Muscle of leg (tissue), 11 donors: ENCODE results near the gene GNB5. TPM values are rescaled to one million over a fixed set of nuclear protein-coding genes. Genes with fewer than 3 reads are reported as not detected.
A peak's percentile ranks its signal among the peaks of the same experiment; 100 is the strongest.
"Not testable (repeated sequence)": the region's sequence is repeated elsewhere in the genome, so short reads cannot be mapped to it uniquely, and the experiment has no call there.

Experiments used
- DNase-seq: peaks from one replicate; pipeline ENCODE4 v3.0.0; 2013
- H3K27ac ChIP-seq: one replicate; pipeline ENCODE4 v1.5.1; 2013; ENCODE audit warnings: mild to moderate bottlenecking, low read length, control low read depth
- H3K27me3 ChIP-seq: one replicate; pipeline ENCODE4 v1.6.1; 2013; ENCODE audit warnings: low read length; ENCODE audit not compliant: control insufficient read depth, insufficient read depth
- H3K36me3 ChIP-seq: one replicate; pipeline ENCODE4 v1.6.1; 2013; ENCODE audit warnings: low read length; ENCODE audit not compliant: control insufficient read depth, insufficient read depth
- H3K4me1 ChIP-seq: one replicate; pipeline ENCODE4 v1.6.1; 2013; ENCODE audit warnings: low read length; ENCODE audit not compliant: control insufficient read depth, insufficient read depth
- H3K4me3 ChIP-seq: one replicate; pipeline ENCODE4 v1.5.1; 2013; ENCODE audit warnings: low read length, control low read depth
- H3K9me3 ChIP-seq: replicated peaks from 2 replicates; pipeline ENCODE4 v1.6.1; 2013; ENCODE audit warnings: low read depth, low read length; ENCODE audit not compliant: control insufficient read depth
- WGBS: methylation state at CpG from one replicate; pipeline ENCODE4 v1.1.5; 2013; ENCODE audit warnings: missing lambda C conversion rate; ENCODE audit not compliant: insufficient coverage; 5-methylcytosine and 5-hydroxymethylcytosine counted together
- polyA plus RNA-seq, 8 donors: library from polyadenylated mRNA; unstranded; fragments of 120-200 nt; gene quantifications; one replicate each; pipeline versions ENCODE4 v1.2.1 to v1.2.3, GENCODE V29; 2013; ENCODE audit warnings: inconsistent platforms in 1 of 8, low replicate concordance in 1 of 8; ENCODE audit not compliant: insufficient read length in 8 of 8, insufficient read depth in 1 of 8
- total RNA-seq: library from RNA; stranded (reverse); fragments of 120-200 nt; gene quantifications from one replicate; pipeline ENCODE4 v1.2.4, GENCODE V29; 2013

GNB5 gene
- total and polyA plus RNA-seq, 9 donors: 4.7 to 9.8 (median 7.9) TPM

- H3K27ac ChIP-seq: no peak overlapping the region
- no peaks in the 10 kb centered on the region for H3K36me3 ChIP-seq
- H3K4me1 ChIP-seq: no peaks in the 10 kb centered on the region
- no CpG with 5 or more reads among the region's 2 CpGs for WGBS
- DNase-seq: no peak
- no peak overlapping the region for H3K4me3 ChIP-seq
- no peaks in the 10 kb centered on the region for H3K27me3 ChIP-seq
- H3K9me3 ChIP-seq: no peaks in the 10 kb centered on the region
Measured at GRCh38 chr15:52172869-52173268, 18.3 kb downstream of the GNB5 start.

GRCh38 chr15:52171807-52172206 is 19.4 kb downstream of the GNB5 start:
- peak; percentile 29 for DNase-seq
- Histone ChIP-seq H3K27ac (no peak overlapping the region), H3K36me3 (no peaks in the 10 kb centered on the region), H3K9me3 (no peaks in the 10 kb centered on the region), H3K4me1 (no peaks in the 10 kb centered on the region), H3K27me3 (no peaks in the 10 kb centered on the region), H3K4me3 (no peak overlapping the region)
- WGBS: no CpG with 5 or more reads among the region's 1 CpG

- H3K9me3 ChIP-seq: no peaks in the 10 kb centered on the region
- no peaks in the 10 kb centered on the region for H3K27me3 ChIP-seq
- no peaks in the 10 kb centered on the region for H3K36me3 ChIP-seq
- no CpG with 5 or more reads among the region's 4 CpGs for WGBS
- H3K4me3 ChIP-seq: no peak overlapping the region
- H3K4me1 ChIP-seq: no peaks in the 10 kb centered on the region
- H3K27ac ChIP-seq: no peak overlapping the region
- DNase-seq: peak; percentile 39
Measured at GRCh38 chr15:52171386-52171785, 19.8 kb downstream of the GNB5 start.

GRCh38 chr15:52170199-52170598 is 21.0 kb downstream of the GNB5 start:
- H3K4me3 ChIP-seq, DNase-seq, H3K4me1 ChIP-seq, H3K27me3 ChIP-seq, H3K9me3 ChIP-seq, H3K27ac ChIP-seq, H3K36me3 ChIP-seq: not testable (repeated sequence)
- WGBS: no CpG with 5 or more reads among the region's 3 CpGs

- DNase-seq, H3K9me3 ChIP-seq, H3K4me3 ChIP-seq, H3K36me3 ChIP-seq, H3K4me1 ChIP-seq, H3K27me3 ChIP-seq, H3K27ac ChIP-seq: not testable (repeated sequence)
- no CpG with 5 or more reads among the region's 5 CpGs for WGBS
Measured at GRCh38 chr15:52165494-52166131, 25.6 kb downstream of the GNB5 start.

- no peaks in the 10 kb centered on the region for H3K36me3 ChIP-seq
- no CpG with 5 or more reads among the region's 2 CpGs for WGBS
- no peaks in the 10 kb centered on the region for H3K27me3 ChIP-seq
- no peak overlapping the region for H3K27ac ChIP-seq
- H3K4me1 ChIP-seq: no peaks in the 10 kb centered on the region
- no peaks in the 10 kb centered on the region for H3K9me3 ChIP-seq
- no peak for DNase-seq
- H3K4me3 ChIP-seq: no peak overlapping the region
Measured at GRCh38 chr15:52164631-52165265, 26.4 kb downstream of the GNB5 start.

GRCh38 chr15:52163321-52164190 is 27.6 kb downstream of the GNB5 start:
- H3K4me3 ChIP-seq: no peak overlapping the region
- H3K4me1 ChIP-seq: no peaks in the 10 kb centered on the region
- no peaks in the 10 kb centered on the region for H3K9me3 ChIP-seq
- H3K27me3 ChIP-seq: no peaks in the 10 kb centered on the region
- H3K27ac ChIP-seq: no peak overlapping the region
- WGBS: 84% methylated on average over 10 of the region's 19 CpGs
- H3K36me3 ChIP-seq: no peaks in the 10 kb centered on the region
- DNase-seq: no peak

- no peak overlapping the region for H3K4me3 ChIP-seq
- no peaks in the 10 kb centered on the region for H3K4me1 ChIP-seq
- H3K27me3 ChIP-seq: no peaks in the 10 kb centered on the region
- no peaks in the 10 kb centered on the region for H3K9me3 ChIP-seq
- 90% methylated on average over 14 of the region's 22 CpGs for WGBS
- H3K36me3 ChIP-seq: no peaks in the 10 kb centered on the region
- H3K27ac ChIP-seq: no peak overlapping the region
- no peak for DNase-seq
Measured at GRCh38 chr15:52162876-52163275, 28.3 kb downstream of the GNB5 start.

GRCh38 chr15:52162260-52162659 is 28.9 kb downstream of the GNB5 start:
- DNase-seq: no peak
- Histone ChIP-seq H3K4me3 (no peak overlapping the region), H3K4me1 (no peaks in the 10 kb centered on the region), H3K9me3 (no peaks in the 10 kb centered on the region), H3K27ac (no peak overlapping the region), H3K27me3 (no peaks in the 10 kb centered on the region), H3K36me3 (no peaks in the 10 kb centered on the region)
- WGBS: no CpG with 5 or more reads among the region's 4 CpGs

GRCh38 chr15:52161406-52161966 is 29.7 kb downstream of the GNB5 start:
- H3K27ac ChIP-seq: no peak overlapping the region
- H3K9me3 ChIP-seq: no peaks in the 10 kb centered on the region
- no peak for DNase-seq
- WGBS: 91% methylated on average over 5 of the region's 13 CpGs
- no peaks in the 10 kb centered on the region for H3K36me3 ChIP-seq
- no peaks in the 10 kb centered on the region for H3K27me3 ChIP-seq
- H3K4me3 ChIP-seq: no peak overlapping the region
- H3K4me1 ChIP-seq: no peaks in the 10 kb centered on the region
